CD4-positive, alpha-beta T cell treated with Interferon gamma for 1 hour (primary cell): ENCODE results near the gene ETS1.

Experiments
- DNase-seq: peaks from one replicate; pipeline ENCODE4 v3.0.0-alpha.2; 2020

The ETS1 gene

DNA sequence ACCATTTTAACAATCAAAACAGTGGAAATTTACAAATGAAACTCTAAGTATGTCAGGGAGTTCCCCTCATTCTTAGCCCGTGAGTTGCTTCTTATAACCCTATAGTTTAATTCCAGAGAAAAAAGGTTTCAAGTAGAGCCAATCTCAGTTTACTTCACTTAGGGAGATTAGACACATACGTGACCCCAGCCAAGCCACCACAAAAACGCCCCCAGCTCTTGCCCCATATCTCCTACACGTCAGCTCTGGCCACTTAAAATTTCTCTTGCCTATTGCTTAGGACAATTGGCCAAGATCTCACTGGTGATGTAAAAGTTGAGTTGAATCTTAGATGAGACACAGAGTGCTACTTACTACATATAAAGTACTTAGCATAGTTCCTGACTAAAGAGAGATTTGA, 166.4 kb downstream of the ETS1 start:
- DNase-seq, result no peak

DNA sequence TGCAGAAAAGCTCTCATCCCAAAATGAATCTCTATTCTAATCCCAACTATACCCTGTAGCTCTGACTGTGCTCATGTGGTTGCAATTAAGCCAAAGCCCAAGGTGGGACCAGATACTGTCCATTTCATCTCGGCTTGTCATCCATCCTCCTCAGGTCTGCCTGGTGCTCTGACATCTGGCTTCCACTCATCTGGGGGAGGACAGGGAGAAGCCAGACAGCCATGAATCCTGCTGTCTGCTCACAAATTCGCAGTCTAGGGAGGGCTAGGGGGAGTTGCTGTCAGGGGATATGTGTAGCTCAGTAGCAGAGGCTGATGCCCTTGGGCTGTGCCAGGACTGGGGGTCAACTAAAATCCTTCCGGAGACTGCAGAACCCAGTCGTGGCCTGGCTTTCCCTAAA, 167.1 kb downstream of the ETS1 start:
- no peak for DNase-seq

DNA sequence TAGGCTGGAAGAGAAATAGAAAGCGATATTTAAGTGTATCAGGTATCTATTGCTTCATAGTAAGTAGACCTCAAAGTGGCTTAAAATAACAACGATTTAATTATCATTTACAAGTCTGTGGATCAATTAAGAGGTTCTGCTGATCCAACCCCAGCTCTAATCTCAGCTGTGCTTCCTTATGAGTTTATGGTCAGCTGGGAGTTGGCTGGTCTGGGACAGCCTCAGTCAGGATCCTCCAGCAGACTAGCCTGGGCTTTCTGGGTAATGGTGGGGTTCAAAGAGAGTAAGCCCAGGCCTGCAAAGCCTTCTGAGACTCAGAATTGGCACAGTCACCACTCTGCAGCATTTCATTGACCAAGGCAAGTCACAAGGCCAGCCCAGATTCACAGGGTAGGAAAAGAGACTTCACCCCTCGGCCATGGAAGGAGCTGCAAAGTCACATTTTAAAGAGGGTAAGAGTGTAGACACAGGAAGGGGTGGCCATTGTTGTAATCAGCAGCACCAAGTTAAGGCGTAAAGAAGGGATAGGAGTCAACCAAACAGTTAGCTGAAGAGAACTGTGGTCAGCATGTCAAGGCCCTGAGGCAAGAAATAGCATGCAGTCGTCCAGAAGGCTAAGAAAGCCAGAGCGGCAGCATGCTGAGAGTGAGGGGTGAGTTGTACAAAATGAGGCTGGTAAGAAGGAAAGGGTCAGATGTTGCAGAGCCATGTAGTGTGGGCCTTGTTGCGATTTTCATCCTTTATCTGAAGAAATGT, 168.2 kb downstream of the ETS1 start:
- DNase-seq, result no peak

DNA sequence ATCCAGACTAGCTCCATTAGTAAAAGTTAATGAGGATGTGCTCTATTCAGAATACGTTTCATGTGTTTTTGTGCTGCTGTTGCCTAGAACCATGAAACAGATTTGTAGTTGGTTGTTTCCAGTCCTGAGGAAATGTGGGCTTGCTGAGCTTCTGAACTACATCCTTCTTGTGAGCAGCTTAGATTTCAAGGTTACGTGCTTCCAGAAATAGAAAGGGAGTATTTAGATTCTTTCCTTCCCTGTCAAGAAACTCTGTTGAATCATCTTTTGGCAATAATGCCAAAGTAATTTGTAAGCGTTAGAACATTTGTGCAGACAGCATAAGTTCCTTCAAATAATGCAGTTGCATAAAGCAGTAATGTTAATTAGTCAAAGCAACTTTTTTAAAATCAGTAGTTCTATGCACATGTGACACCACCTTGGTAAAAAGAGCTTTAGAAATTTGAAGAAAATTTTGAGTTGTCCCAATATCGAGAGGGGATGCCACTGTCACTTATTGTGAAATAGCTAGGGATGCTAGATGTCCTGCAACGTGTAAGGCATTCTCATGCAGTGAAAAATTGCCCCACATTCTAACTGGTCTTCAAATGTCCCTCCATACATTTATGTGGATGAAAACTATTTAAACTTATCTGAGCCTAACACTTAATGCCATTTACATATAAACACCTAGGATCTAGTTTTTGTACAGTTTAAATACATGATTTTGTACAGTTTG, 169.6 kb downstream of the ETS1 start:
- DNase-seq, result no peak

DNA sequence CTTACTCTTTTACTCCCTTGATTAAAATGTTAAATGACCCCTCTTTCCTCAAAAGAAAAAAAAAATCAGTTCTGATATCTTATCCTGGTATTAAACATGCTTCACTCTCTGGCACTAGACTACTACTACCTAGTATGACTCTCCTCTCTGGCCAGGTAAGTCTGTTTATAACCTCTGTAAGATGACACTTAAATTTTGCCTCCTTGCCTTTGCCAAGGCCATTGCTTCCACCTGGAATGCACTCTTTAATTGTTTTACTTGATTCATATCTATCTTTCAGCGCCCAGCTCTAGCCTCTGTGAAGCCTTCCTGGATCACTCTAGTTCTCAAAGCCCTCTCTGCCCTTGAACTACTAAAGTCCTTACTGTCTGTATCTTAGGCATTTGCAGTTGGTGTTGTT, 170.4 kb downstream of the ETS1 start:
- DNase-seq, result no peak

DNA sequence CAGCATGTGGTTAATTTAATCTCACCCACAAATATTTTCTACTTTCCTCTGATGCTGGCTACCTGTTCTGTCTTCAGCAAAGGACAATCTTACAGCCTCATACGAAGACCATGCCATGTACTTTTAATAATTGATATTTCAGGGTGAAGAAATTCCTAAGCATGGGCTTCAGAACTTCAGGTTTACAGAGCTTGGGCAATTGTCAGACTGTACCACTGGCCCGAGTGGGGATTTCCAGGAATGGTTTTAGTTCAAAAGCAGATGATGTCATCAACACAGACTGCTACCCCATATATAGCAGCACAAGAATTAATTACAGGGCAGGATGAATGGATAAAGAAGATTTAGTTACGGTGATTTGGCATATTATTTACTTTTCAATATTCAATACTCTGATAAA, 171.8 kb downstream of the ETS1 start:
- DNase-seq, result no peak

DNA sequence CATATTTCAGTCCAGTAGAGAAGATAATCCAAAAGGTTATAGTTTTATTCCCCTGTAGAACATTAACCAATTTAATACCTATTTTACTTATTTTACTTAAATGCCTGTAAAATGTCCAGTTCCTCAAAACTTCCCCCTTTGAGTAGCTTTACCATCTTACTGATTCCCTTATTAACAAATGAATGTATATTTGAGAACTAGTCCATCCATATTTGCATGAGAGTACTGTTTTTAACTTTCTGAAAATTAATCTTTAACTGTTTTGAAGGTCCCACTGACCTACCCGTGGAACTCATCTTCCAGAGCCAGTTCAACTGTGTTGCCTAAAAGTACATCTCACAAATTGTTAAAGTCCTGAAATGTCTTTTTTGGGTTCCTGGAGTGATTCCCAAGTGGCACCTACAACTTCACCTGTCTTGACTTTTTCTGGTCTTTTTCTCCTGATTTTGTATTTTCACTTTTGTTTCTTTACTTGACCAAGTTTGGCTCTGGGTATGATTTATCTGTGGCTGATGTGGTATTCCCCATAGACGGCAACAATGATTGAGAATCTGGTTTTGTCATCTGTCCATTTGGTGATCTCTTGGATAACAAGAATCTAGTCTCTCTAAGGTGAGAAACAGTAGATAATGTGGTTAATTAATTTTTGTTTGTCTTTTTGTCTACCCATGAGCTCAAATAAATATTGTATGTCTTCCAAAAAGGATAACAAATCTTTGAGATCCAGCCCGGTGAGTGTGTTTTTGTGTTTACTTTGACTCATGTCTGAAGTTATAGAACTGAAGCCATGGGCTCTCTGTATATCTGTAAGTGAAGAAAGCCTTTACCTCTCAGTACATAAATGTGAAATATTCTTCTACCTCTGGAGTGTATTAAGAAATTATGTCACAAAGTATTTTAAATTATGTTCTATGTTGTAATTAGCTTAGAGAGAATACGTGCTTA, 174.2 kb downstream of the ETS1 start:
- DNase-seq, result no peak

DNA sequence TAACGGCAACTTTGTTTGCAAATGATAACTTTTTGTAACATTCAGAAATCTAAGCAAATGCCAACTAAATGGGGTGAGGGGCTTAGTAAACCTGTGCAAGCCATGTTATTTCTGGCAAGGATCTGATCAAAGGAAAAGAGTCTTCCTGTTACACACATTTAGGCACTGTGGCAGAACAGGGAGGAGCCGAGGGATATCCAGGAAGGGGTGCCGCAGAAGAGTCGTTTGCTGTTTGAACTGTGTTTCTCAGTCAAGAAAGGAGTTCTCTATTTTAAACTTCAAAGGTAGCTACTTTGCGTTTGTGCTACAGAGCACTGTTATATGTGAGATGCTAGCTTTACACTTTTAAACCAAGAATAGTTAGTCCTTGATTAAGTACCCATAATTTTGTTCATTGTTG, 175.5 kb downstream of the ETS1 start:
- DNase-seq, result no peak

DNA sequence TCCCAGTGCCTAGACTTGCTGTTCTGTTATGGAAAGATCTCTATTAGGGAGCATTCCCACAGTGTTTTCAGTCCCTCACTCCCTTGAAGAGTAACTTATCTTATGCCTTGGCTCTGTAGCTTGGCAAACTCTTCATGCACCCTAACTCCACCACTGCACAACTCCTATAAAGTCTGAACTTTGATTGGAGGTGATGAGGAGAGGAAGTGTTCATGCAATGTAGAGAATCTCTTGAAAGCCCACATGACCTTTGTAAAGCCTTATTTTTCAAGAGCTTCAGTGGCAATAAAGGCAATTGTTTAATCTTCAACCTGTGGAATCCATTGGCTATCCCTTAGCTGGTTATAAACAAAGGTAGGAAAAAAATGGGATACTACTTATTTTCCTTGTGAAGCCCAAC, 176.2 kb downstream of the ETS1 start:
- no peak for DNase-seq

DNA sequence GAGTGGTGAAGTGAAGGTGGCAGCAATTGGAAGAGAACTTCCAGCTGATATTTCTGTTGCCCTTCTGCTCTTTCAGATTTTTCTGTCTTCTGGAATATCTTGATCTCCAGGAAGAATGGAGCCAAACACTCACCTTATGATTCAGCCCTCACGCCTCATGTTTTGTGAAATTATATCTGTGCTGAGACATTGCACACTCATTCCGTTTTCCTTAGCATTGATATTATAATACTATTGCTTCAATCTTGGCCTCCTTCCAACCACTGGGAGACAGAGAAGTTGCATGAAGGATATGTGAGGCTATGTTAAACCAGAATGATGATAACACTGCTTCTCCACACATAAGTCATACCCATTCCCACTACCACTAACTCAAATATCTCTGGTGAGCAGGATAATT, 177.9 kb downstream of the ETS1 start:
- DNase-seq, result no peak
